Progenitor cell of endocrine pancreas (in vitro differentiated cells): ENCODE results near the gene KRTAP26-1. TPM values are rescaled to one million over a fixed set of nuclear protein-coding genes. Genes with fewer than 3 reads are reported as not detected.

Experiments
- DNase-seq: peaks from one replicate; pipeline ENCODE4 v3.0.0; 2021; ENCODE audit warnings: low spot score; ENCODE audit not compliant: unreplicated experiment
- H3K27ac Mint-ChIP-seq: 2 replicates; pipeline ENCODE4 v1.8.0; 2021; ENCODE audit warnings: mild to moderate bottlenecking, moderate library complexity, mixed read lengths
- H3K27me3 Mint-ChIP-seq: 2 replicates; pipeline ENCODE4 v1.8.0; 2021; ENCODE audit warnings: mixed read lengths
- H3K36me3 Mint-ChIP-seq: 2 replicates; pipeline ENCODE4 v1.8.0; 2022; ENCODE audit warnings: mixed read lengths; ENCODE audit not compliant: insufficient read depth
- H3K4me1 Mint-ChIP-seq: 2 replicates; pipeline ENCODE4 v1.8.0; 2021; ENCODE audit warnings: low read depth, mixed read lengths
- H3K4me3 Mint-ChIP-seq: 2 replicates; pipeline ENCODE4 v1.8.0; 2021; ENCODE audit warnings: low read depth, mild to moderate bottlenecking, moderate library complexity, mixed read lengths
- H3K9me3 Mint-ChIP-seq: 2 replicates; pipeline ENCODE4 v1.8.0; 2021; ENCODE audit warnings: low read depth, mixed read lengths
- CTCF ChIP-seq: fragments of 200-600 bp; sonication (generic); IDR thresholded peaks from one replicate; pipeline ENCODE4 v1.5.0; 2021; ENCODE audit warnings: antibody characterized with exemption, mild to moderate bottlenecking; ENCODE audit not compliant: unreplicated experiment
- total RNA-seq: library from RNA; stranded (reverse); gene quantifications from 2 replicates; pipeline ENCODE4 v1.2.1, GENCODE V29; 2021

Gene KRTAP26-1
- total RNA-seq, 1 donor from 2014 or later: not detected

GRCh38 chr21:30348506-30348905 is 28.4 kb upstream of the KRTAP26-1 start, which contains the start of gene KRTAP23-1:
Gene KRTAP23-1, minus strand, starts transcription at chr21:30348606. Its CDS starts 0 bp downstream, at chr21:30348606.
- peaks cover 17% of the 10 kb centered on the region for H3K4me1 Mint-ChIP-seq
- no peaks in the 10 kb centered on the region for H3K27me3 Mint-ChIP-seq
- H3K36me3 Mint-ChIP-seq: peaks cover 3% of the 10 kb centered on the region
- no peak for DNase-seq
- TF ChIP-seq CTCF: no peak
- H3K4me3 Mint-ChIP-seq: no peak within 1 kb of the TSS
- no peak within 1 kb of the TSS for H3K27ac Mint-ChIP-seq
- H3K9me3 Mint-ChIP-seq: peaks cover 7% of the 10 kb centered on the region

DNA sequence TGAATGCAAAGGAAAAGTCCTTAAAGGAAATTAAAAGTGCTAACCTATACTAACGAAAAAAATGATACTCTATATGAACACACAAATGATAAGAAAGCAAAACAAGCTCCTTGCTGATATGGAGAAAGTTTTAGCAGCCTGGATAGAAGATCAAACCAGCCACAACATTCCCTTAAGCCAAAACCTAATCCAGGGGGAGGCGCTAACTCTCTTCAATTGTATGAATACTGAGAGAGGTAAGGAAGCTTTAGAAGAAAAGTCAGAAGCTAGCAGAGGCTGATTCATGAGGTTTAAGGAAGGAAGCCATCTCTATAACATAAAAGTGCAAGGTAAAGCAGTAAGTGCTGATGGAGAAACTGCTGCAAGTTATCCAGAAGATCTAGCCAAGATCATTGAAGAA is 24.9 kb upstream of the KRTAP26-1 start:
- no peaks in the 10 kb centered on the region for H3K27me3 Mint-ChIP-seq
- H3K36me3 Mint-ChIP-seq: peaks cover 3% of the 10 kb centered on the region
- TF ChIP-seq CTCF: no peak
- no peak for DNase-seq
- peaks cover 11% of the 10 kb centered on the region for H3K4me1 Mint-ChIP-seq
- no peak overlapping the region for H3K27ac Mint-ChIP-seq
- H3K4me3 Mint-ChIP-seq: no peak overlapping the region
- peaks cover 7% of the 10 kb centered on the region for H3K9me3 Mint-ChIP-seq

DNA sequence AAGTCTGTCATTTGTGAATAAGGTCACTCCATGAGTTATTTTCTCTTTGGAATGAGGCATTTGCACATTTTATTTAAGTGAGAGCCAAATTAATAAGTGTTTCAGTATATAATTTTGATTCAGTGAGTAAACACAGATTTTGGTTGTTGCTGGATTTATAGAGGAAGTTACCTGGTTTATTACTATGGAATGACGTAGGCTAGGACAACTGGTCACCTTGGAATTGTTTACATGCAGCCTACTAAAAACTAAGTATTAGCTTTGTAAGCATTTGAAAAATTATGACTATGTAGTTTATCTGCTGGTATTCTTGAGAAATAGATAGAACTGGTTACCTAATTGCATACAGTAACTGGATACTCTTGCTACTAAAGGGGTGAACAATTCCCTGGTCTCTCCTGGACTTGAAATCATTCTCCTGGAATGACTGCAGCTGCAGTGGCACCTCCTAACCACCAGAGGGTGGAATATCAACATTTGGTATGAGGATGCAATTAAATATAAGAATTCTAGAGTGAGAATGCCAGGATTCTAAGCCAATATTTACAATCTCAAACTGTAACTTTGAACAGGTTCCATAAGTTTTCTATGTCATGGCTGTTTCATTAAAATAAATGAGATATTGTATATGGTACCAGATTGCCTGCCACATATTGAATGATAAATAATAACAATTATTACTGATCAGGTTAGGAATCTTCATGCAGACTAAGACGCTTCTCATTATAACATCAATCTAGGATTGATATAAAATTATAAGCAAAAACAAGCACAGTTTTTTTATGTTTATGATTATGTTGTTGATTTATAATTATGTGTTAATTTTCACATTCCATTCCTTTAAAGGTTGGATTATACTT is 20.8 kb upstream of the KRTAP26-1 start:
- peak; percentile 34 for DNase-seq
- Mint-ChIP-seq H3K27ac (no peak overlapping the region), H3K27me3 (no peaks in the 10 kb centered on the region), H3K36me3 (peaks cover 3% of the 10 kb centered on the region), H3K4me3 (no peak overlapping the region), H3K9me3 (peaks cover 4% of the 10 kb centered on the region), H3K4me1 (no peaks in the 10 kb centered on the region)
- peak; percentile 96 for TF ChIP-seq CTCF

GRCh38 chr21:30338717-30339116 is 18.6 kb upstream of the KRTAP26-1 start:
- Mint-ChIP-seq H3K27me3 (no peaks in the 10 kb centered on the region), H3K27ac (no peak overlapping the region), H3K36me3 (no peaks in the 10 kb centered on the region), H3K4me3 (no peak overlapping the region), H3K9me3 (no peaks in the 10 kb centered on the region), H3K4me1 (no peaks in the 10 kb centered on the region)
- DNase-seq: no peak
- TF ChIP-seq CTCF: no peak

GRCh38 chr21:30337772-30338171 is 17.7 kb upstream of the KRTAP26-1 start:
- DNase-seq: no peak
- no peak for TF ChIP-seq CTCF
- H3K4me1 Mint-ChIP-seq: no peaks in the 10 kb centered on the region
- no peak overlapping the region for H3K27ac Mint-ChIP-seq
- no peaks in the 10 kb centered on the region for H3K9me3 Mint-ChIP-seq
- no peak overlapping the region for H3K4me3 Mint-ChIP-seq
- no peaks in the 10 kb centered on the region for H3K27me3 Mint-ChIP-seq
- no peaks in the 10 kb centered on the region for H3K36me3 Mint-ChIP-seq
